H1 (cell line): ENCODE measurements around the gene ALG1. TPM values are rescaled to one million over a fixed set of nuclear protein-coding genes. Genes with fewer than 3 reads are reported as not detected.

Experiments
- CTCF ChIA-PET: fragments of 300-600 bp; sonication (Branson Sonifier 250); formaldehyde crosslinking; loops from one replicate; lab custom pipeline; 2021; ENCODE audit not compliant: partially characterized antibody; lab: Charles Lee
- POLR2A ChIA-PET: fragments of 300-600 bp; sonication (Branson Sonifier 250); formaldehyde crosslinking; loops from one replicate; lab custom pipeline; 2021; ENCODE audit warnings: inconsistent platforms; ENCODE audit not compliant: partially characterized antibody; lab: Charles Lee
- DNase-seq, 2 experiments: peaks; one replicate each; pipeline versions ENCODE4 v3.0.0 to v3.0.0-alpha.2; 2010 to 2022; ENCODE audit warnings: low spot score in 2 of 2, low read depth in 1 of 2, mixed read lengths in 1 of 2
- FAIRE-seq: peaks from 2 replicates; lab custom pipeline; 2011; peaks lifted over from hg19 to GRCh38; lab: Jason Lieb, UNC
- H2AFZ ChIP-seq: 2 replicates; pipeline ENCODE4 v1.8.1; 2012; ENCODE audit warnings: low read length, inconsistent platforms
- H2AK5ac ChIP-seq: 2 replicates; pipeline ENCODE4 v1.6.1; 2013; ENCODE audit warnings: low read depth, low read length
- H2BK120ac ChIP-seq: replicated peaks from 2 replicates; pipeline ENCODE3; 2013; ENCODE audit warnings: low read depth, low read length, inconsistent platforms
- H2BK12ac ChIP-seq: 2 replicates; pipeline ENCODE4 v1.6.1; 2013; ENCODE audit warnings: low read depth, low read length
- H2BK15ac ChIP-seq: 2 replicates; pipeline ENCODE4 v1.6.1; 2013; ENCODE audit warnings: low read length
- H2BK20ac ChIP-seq: 2 replicates; pipeline ENCODE4 v1.6.1; 2013; ENCODE audit warnings: low read length
- H2BK5ac ChIP-seq: 2 replicates; pipeline ENCODE4 v1.6.1; 2013; ENCODE audit warnings: low read depth, low read length
- H3K14ac ChIP-seq: 2 replicates; pipeline ENCODE4 v1.6.1; 2013; ENCODE audit warnings: inconsistent platforms; ENCODE audit not compliant: insufficient read length
- H3K18ac ChIP-seq: 2 replicates; pipeline ENCODE4 v1.6.1; 2013; ENCODE audit warnings: low read length; ENCODE audit errors: extremely low read depth
- H3K23ac ChIP-seq: 2 replicates; pipeline ENCODE4 v1.6.1; 2013; ENCODE audit warnings: inconsistent platforms; ENCODE audit not compliant: insufficient read length
- H3K23me2 ChIP-seq: 2 replicates; pipeline ENCODE4 v1.6.1; 2013; ENCODE audit warnings: low read depth, low read length
- H3K27ac ChIP-seq: 2 replicates; pipeline ENCODE4 v1.6.1; 2011; ENCODE audit warnings: low read depth, low read length, inconsistent platforms
- H3K27me3 ChIP-seq, 4 experiments: replicated peaks in 1 of 4; 1 replicate in 1 of 4; 2 replicates in 3 of 4; pipeline versions ENCODE4 v1.6.1 to v1.8.1; 2011 to 2013; ENCODE audit warnings: low read length in 3 of 4, mild to moderate bottlenecking in 3 of 4, inconsistent platforms in 2 of 4, mixed read lengths in 2 of 4, moderate library complexity in 1 of 4; ENCODE audit not compliant: control insufficient read depth in 3 of 4, insufficient read depth in 3 of 4; ENCODE audit errors: extremely low read depth in 1 of 4
- H3K36me3 ChIP-seq, 4 experiments: 2 replicates each; pipeline versions ENCODE4 v1.6.1 to v1.8.1; 2011 to 2013; ENCODE audit warnings: mild to moderate bottlenecking in 4 of 4, low read length in 3 of 4, moderate library complexity in 2 of 4, control low read depth in 1 of 4, inconsistent platforms in 1 of 4; ENCODE audit not compliant: insufficient read depth in 4 of 4, control insufficient read depth in 2 of 4
- H3K4ac ChIP-seq: replicated peaks from 2 replicates; pipeline ENCODE3; 2013; ENCODE audit warnings: low read length, low read depth, mixed read lengths, inconsistent platforms; ENCODE audit not compliant: insufficient read length
- H3K4me1 ChIP-seq, 4 experiments: replicated peaks in 1 of 4; 1 replicate in 1 of 4; 2 replicates in 3 of 4; pipeline versions ENCODE4 v1.6.1 to v1.8.1; 2011 to 2013; ENCODE audit warnings: low read length in 3 of 4, inconsistent platforms in 2 of 4, mixed read lengths in 1 of 4; ENCODE audit not compliant: insufficient read depth in 4 of 4, control insufficient read depth in 3 of 4
- H3K4me2 ChIP-seq, 2 experiments: 2 replicates each; pipeline versions ENCODE4 v1.6.1 to v1.8.1; 2011 to 2013; ENCODE audit warnings: low read depth in 2 of 2, low read length in 2 of 2, control low read depth in 1 of 2, inconsistent platforms in 1 of 2, mild to moderate bottlenecking in 1 of 2; ENCODE audit not compliant: insufficient read depth in 1 of 2
- H3K4me3 ChIP-seq, 4 experiments: fragments of 200-600, 300-600 bp in 1 of 4; sonication (generic), shearing (Covaris generic), sonication (Bioruptor Twin) in 1 of 4; 2 replicates each; pipeline versions ENCODE4 v1.5.1 to v1.8.1; 2011 to 2016; ENCODE audit warnings: low read length in 4 of 4, low read depth in 3 of 4, control low read depth in 2 of 4, inconsistent platforms in 2 of 4, mild to moderate bottlenecking in 2 of 4, mixed read lengths in 1 of 4, moderate library complexity in 1 of 4; ENCODE audit not compliant: insufficient read depth in 2 of 4; ENCODE audit errors: extremely low read depth in 1 of 4
- H3K56ac ChIP-seq: replicated peaks from 2 replicates; pipeline ENCODE3; 2013; ENCODE audit warnings: low read depth, mild to moderate bottlenecking, mixed read lengths, low read length, inconsistent platforms; ENCODE audit not compliant: insufficient read length
- H3K79me1 ChIP-seq: 2 replicates; pipeline ENCODE4 v1.6.1; 2013; ENCODE audit warnings: low read depth, low read length, control low read depth
- H3K79me2 ChIP-seq, 2 experiments: 2 replicates each; pipeline versions ENCODE4 v1.6.1 to v1.8.1; 2012 to 2013; ENCODE audit warnings: low read length in 2 of 2, mild to moderate bottlenecking in 2 of 2, inconsistent platforms in 1 of 2; ENCODE audit not compliant: insufficient read depth in 2 of 2, control insufficient read depth in 1 of 2
- H3K9ac ChIP-seq, 4 experiments: replicated peaks in 1 of 4; 1 replicate in 1 of 4; 2 replicates in 3 of 4; pipeline versions ENCODE4 v1.6.1 to v1.8.1; 2011 to 2013; ENCODE audit warnings: low read depth in 3 of 4, low read length in 3 of 4, control low read depth in 2 of 4, mild to moderate bottlenecking in 2 of 4, moderate library complexity in 2 of 4, inconsistent platforms in 1 of 4; ENCODE audit errors: extremely low read depth in 1 of 4
- H3K9me3 ChIP-seq, 2 experiments: 2 replicates each; pipeline versions ENCODE4 v1.6.1 to v1.8.1; 2012 to 2013; ENCODE audit warnings: mild to moderate bottlenecking in 2 of 2, moderate library complexity in 2 of 2, control low read depth in 1 of 2, inconsistent platforms in 1 of 2, low read depth in 1 of 2, low read length in 1 of 2, mixed read lengths in 1 of 2; ENCODE audit not compliant: insufficient read depth in 2 of 2
- H4K20me1 ChIP-seq, 2 experiments: replicated peaks in 1 of 2; 2 replicates each; pipeline versions ENCODE3 to v1.8.1; 2011 to 2013; ENCODE audit warnings: inconsistent platforms in 2 of 2, low read length in 2 of 2, mild to moderate bottlenecking in 1 of 2; ENCODE audit not compliant: insufficient read depth in 2 of 2, control insufficient read depth in 1 of 2
- H4K5ac ChIP-seq: 2 replicates; pipeline ENCODE4 v1.6.1; 2013; ENCODE audit warnings: low read length, low read depth, mixed read lengths, inconsistent platforms; ENCODE audit not compliant: insufficient read length
- H4K8ac ChIP-seq: 2 replicates; pipeline ENCODE4 v1.8.0; 2013; ENCODE audit warnings: mild to moderate bottlenecking, moderate library complexity, low read length, inconsistent platforms; ENCODE audit not compliant: insufficient read depth; ENCODE audit errors: extremely low read depth
- H4K91ac ChIP-seq: replicated peaks from 2 replicates; pipeline ENCODE3; 2013; ENCODE audit warnings: low read length, mixed read lengths, inconsistent platforms; ENCODE audit not compliant: insufficient read length
- ATF3 ChIP-seq: IDR thresholded peaks from 2 replicates; pipeline ENCODE4 v1.6.1; 2011; ENCODE audit warnings: low read depth, mild to moderate bottlenecking, low read length; ENCODE audit not compliant: insufficient read depth
- CBX5 ChIP-seq: fragments of 300-800, 300-1000 bp; sonication (generic); IDR thresholded peaks from 2 replicates; pipeline ENCODE4 v1.7.1; 2016; ENCODE audit warnings: antibody characterized with exemption, low read length, low read depth
- E2F6 ChIP-seq: IDR thresholded peaks from 2 replicates; pipeline ENCODE4 v1.6.1; 2012; ENCODE audit warnings: inconsistent platforms
- EGR1 ChIP-seq: IDR thresholded peaks from 2 replicates; pipeline ENCODE4 v1.6.1; 2011; ENCODE audit warnings: low read depth, low read length, borderline replicate concordance
- GTF2F1 ChIP-seq: IDR thresholded peaks from 2 replicates; pipeline ENCODE4 v1.6.1; 2012; ENCODE audit warnings: low read depth, low read length, improper control_type of control experiment, borderline replicate concordance
- MAX ChIP-seq: IDR thresholded peaks from 2 replicates; pipeline ENCODE4 v1.6.1; 2012; ENCODE audit warnings: inconsistent platforms
- NRF1 ChIP-seq: IDR thresholded peaks from 2 replicates; pipeline ENCODE4 v1.6.1; 2011; ENCODE audit warnings: mild to moderate bottlenecking, low read depth, low read length, improper control_type of control experiment
- RAD21 ChIP-seq, 2 experiments: IDR thresholded peaks in 1 of 2; conservative IDR thresholded peaks in 1 of 2; 2 replicates each; pipeline ENCODE4 v1.6.1; 2011; ENCODE audit warnings: low read depth in 2 of 2, low read length in 2 of 2, improper control_type of control experiment in 1 of 2, inconsistent platforms in 1 of 2, mild to moderate bottlenecking in 1 of 2, moderate library complexity in 1 of 2
- SIN3A ChIP-seq, 2 experiments: IDR thresholded peaks in 1 of 2; conservative IDR thresholded peaks in 1 of 2; 2 replicates each; pipeline ENCODE4 v1.6.1; 2011 to 2012; ENCODE audit warnings: low read length in 2 of 2, improper control_type of control experiment in 1 of 2, low read depth in 1 of 2, mild to moderate bottlenecking in 1 of 2
- TEAD4 ChIP-seq: IDR thresholded peaks from 2 replicates; pipeline ENCODE4 v1.6.1; 2012; ENCODE audit warnings: low read depth, low read length, inconsistent platforms, mixed read lengths
- WGBS, 2 experiments: shearing (Covaris generic) in 1 of 2; methylation state at CpG; one replicate each; pipeline versions ENCODE4 v1.1.6 to v1.1.7; 2013 to 2015; ENCODE audit warnings: low lambda C conversion rate in 2 of 2, mixed read lengths in 2 of 2, inconsistent platforms in 1 of 2, low coverage in 1 of 2, missing lambda C conversion rate in 1 of 2; ENCODE audit not compliant: insufficient replicate concordance in 2 of 2, insufficient coverage in 1 of 2, insufficient read length in 1 of 2; ENCODE audit errors: extremely low coverage in 1 of 2, missing lambda C conversion rate in 1 of 2; 5-methylcytosine and 5-hydroxymethylcytosine counted together
- polyA plus RNA-seq, 7 experiments: library from polyadenylated mRNA; depleted of rRNA in 3 of 7; stranded (reverse) in 5 of 7; unstranded in 2 of 7; fragments of >200 nt in 5 of 7; fragments of 200-250 nt in 2 of 7; gene quantifications; 1 replicate in 5 of 7; 2 replicates in 1 of 7; 4 replicates in 1 of 7; pipeline versions ENCODE4 v1.2.1 to v1.2.3, GENCODE V29; 2011 to 2013; ENCODE audit warnings: missing spikeins in 2 of 7, mixed read lengths in 2 of 7
- total RNA-seq: library from RNA; stranded (reverse); fragmentation: NEBNext Ultra II Directional; extraction: Animal tissue kit (Norgen Biotek cat#: 25700); gene quantifications from 2 replicates; pipeline ENCODE4 v1.2.1, GENCODE V29; 2021

ALG1 gene
- total and polyA plus RNA-seq, 2 of the 8 experiments (the other 6 are each of a cell fraction or from before 2014, with no cell fraction given), result 34.8 to 46.5 TPM

GRCh38 chr16:5058476-5058875, 13.2 kb upstream of the ALG1 start:
- H3K18ac ChIP-seq, result peak overlapping the region; percentile 90; the same call in 1 of the 2 replicates
- ChIA-PET POLR2A (interaction anchor here (0.9 to 3.0 kb wide), 7 partner anchors 11 to 30 kb away, joined by 3 to 17 read pairs (median 6); partner anchors contain the start of gene ALG1), CTCF (interaction anchor here (0.6 to 28.8 kb wide), 20 partner anchors 8 to 558 kb away, joined by 3 to 625 read pairs (median 4); partner anchors contain the start of genes ALG1 and EEF2KMT)
- 9% methylated on average over 7 of the region's 7 CpGs; no CpG with 5 or more reads in 1 of the 2 experiments for whole genome bisulfite sequencing, 2 experiments
- H3K27me3 ChIP-seq, result no peaks in the 10 kb centered on the region
- H4K91ac ChIP-seq, result no peak overlapping the region
- H3K4ac ChIP-seq, result no peak overlapping the region
- H3K4me3 ChIP-seq, result peak overlapping the region in 1 of 4 experiments; percentile 10; a peak in 2 of 8 replicates
- peak overlapping the region; percentile 93; the same call in 1 of the 2 replicates for H2BK20ac ChIP-seq
- DNase-seq, result peak in 1 of 2 experiments; percentile 79
- H2AK5ac ChIP-seq, result peak overlapping the region; percentile 39; the same call in 1 of the 2 replicates
- H3K14ac ChIP-seq, result no peak overlapping the region
- no peak overlapping the region for H3K9ac ChIP-seq
- no peaks in the 10 kb centered on the region for H4K20me1 ChIP-seq
- H3K36me3 ChIP-seq, result no peaks in the 10 kb centered on the region
- no peaks in the 10 kb centered on the region for H3K79me1 ChIP-seq
- H2BK120ac ChIP-seq, result no peak overlapping the region
- no peak overlapping the region; the same call in 1 of the 2 replicates for H3K27ac ChIP-seq
- no peak overlapping the region for H3K56ac ChIP-seq
- no peaks in the 10 kb centered on the region for H3K79me2 ChIP-seq
- no peaks in the 10 kb centered on the region; the same call in 1 of the 2 replicates for H3K23me2 ChIP-seq
- no peak overlapping the region for H2AFZ ChIP-seq
- H3K4me1 ChIP-seq, result peaks cover 0 to 24% (median 14%) of the 10 kb centered on the region in 4 experiments; a peak in 6 of 7 replicates
- no peak overlapping the region; the same call in 1 of the 2 replicates for H2BK12ac ChIP-seq
- no peak overlapping the region for H3K23ac ChIP-seq
- H2BK5ac ChIP-seq, result peak overlapping the region; percentile 78
- peak overlapping the region; percentile 81 for H4K5ac ChIP-seq
- FAIRE-seq, result peak; percentile 92
- H3K4me2 ChIP-seq, result peak overlapping the region; percentile 51 to 54
- H2BK15ac ChIP-seq, result 0 out of 2 replicates have a peak overlapping the region, but pooled peaks have one; percentile 93
- no peak overlapping the region; the same call in 1 of the 2 replicates for H4K8ac ChIP-seq
- no peaks in the 10 kb centered on the region for H3K9me3 ChIP-seq
- peak; percentile 85 for TF ChIP-seq TEAD4
- TF ChIP-seq NRF1, result no peak
- TF ChIP-seq CBX5, result no peak
- TF ChIP-seq RAD21 (IDR thresholded peaks at IDR 0.05 in 1 of 2, conservative IDR thresholded peaks at IDR 0.05 in 1 of 2; ENCODE audit: low read depth in 2 of 2, low read length in 2 of 2), result peak; percentile 43 to 53; a peak in 3 of 4 replicates
- TF ChIP-seq MAX, result no peak
- no peak for TF ChIP-seq GTF2F1
- TF ChIP-seq ATF3, result no peak
- TF ChIP-seq EGR1, result no peak
- TF ChIP-seq SIN3A (conservative IDR thresholded peaks at IDR 0.05 in 1 of 2, IDR thresholded peaks at IDR 0.05 in 1 of 2; ENCODE audit: low read depth in 1 of 2, low read length in 2 of 2), result peak in 1 of 2 experiments; percentile 54; a peak in 2 of 4 replicates
- no peak for TF ChIP-seq E2F6
